GM08714 (cell line): ENCODE measurements around the gene RUVBL2.

Experiments used
- H3K4me3 ChIP-seq: fragments of 200-500 bp; sonication (Bioruptor generic); 2 replicates; pipeline ENCODE4 v1.5.1; 2014; ENCODE audit warnings: mild to moderate bottlenecking, low read length, inconsistent platforms
- ZNF274 ChIP-seq: IDR thresholded peaks from 2 replicates; pipeline ENCODE4 v1.6.1; 2012; ENCODE audit warnings: mild to moderate bottlenecking, low read depth, low read length

Gene RUVBL2

GRCh38 chr19:49064029-49064629 is 70.4 kb downstream of the RUVBL2 start:
- no peak overlapping the region for H3K4me3 ChIP-seq
- TF ChIP-seq ZNF274: no peak

DNA sequence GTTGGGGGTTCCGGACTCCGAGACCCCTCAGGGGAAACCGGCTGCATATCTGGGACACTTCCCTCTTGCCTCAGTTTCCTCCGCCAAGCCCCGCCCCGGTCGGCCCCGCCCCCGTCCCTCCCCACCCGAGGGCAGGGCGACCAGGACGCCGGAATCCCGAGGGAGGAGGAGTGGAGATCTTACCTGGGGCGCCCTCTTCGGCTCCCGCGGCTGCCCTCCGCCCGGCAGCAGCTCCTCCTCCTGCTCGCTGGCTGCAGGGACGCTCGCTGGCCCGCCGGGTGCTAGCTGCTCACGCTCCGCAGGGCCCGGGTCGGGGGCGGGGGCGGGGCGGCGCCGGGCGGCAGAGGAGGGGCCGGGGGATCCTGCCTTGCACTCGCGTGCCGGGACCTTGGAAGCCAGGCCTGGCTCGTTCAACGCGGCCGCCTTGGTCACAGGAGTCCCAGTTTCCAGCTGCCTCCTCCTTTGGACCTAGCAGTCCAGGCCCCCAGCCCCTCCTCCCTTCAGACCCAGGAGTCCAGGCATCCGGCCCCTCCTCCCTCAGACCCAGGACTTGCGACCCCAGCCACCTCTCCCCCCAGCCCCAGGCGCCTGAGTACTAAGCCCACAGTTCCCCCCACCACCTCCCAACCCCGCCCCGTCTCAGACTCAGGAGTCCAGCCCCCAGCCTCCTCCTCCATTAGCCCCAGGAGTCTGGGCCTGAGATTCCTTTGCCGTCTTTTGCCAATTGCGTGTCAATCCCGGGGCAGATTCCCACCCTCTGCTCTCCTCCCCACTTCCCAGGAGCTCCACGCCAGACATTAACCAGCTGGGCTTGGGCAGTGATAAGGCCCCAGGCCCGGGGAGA is 71.3 kb downstream of the RUVBL2 start, which contains the start of gene NTF4:
Gene NTF4 (minus strand): TSS at position 51 of the 844 bp plus-strand sequence. CDS start 2,821 bp downstream, outside the sequence.
- H3K4me3 ChIP-seq: no peak within 1 kb of the TSS
- no peak for TF ChIP-seq ZNF274
